Measurements from ENCODE around the gene MYO10.
"Not testable (repeated sequence)": the region's sequence is repeated elsewhere in the genome, so short reads cannot be mapped to it uniquely, and the experiment has no call there.

Gene MYO10

GRCh38 chr5:16759147-16759773 is 176.8 kb downstream of the MYO10 start:
- DNase-seq (ENCODE audit: low read depth, low spot score) = no peak
- H3K27ac ChIP-seq = no peak overlapping the region

GRCh38 chr5:16757989-16758501 is 178.0 kb downstream of the MYO10 start:
- DNase-seq (ENCODE audit: low read depth, low spot score) = no peak
- no peak overlapping the region for H3K27ac ChIP-seq

GRCh38 chr5:16757577-16757976 is 178.5 kb downstream of the MYO10 start:
- H3K27ac ChIP-seq; DNase-seq (ENCODE audit: low read depth, low spot score): not testable (repeated sequence)

- H3K27ac ChIP-seq = no peak overlapping the region
- no peak for DNase-seq (ENCODE audit: low read depth, low spot score)
Measured at GRCh38 chr5:16757146-16757545, 178.9 kb downstream of the MYO10 start.

- no peak for DNase-seq (ENCODE audit: low read depth, low spot score)
- no peak overlapping the region for H3K27ac ChIP-seq
Measured at GRCh38 chr5:16756692-16757091, 179.4 kb downstream of the MYO10 start.

- DNase-seq (ENCODE audit: low read depth, low spot score) = no peak
- H3K27ac ChIP-seq = no peak overlapping the region
Measured at GRCh38 chr5:16755641-16756040, 180.4 kb downstream of the MYO10 start.

- H3K27ac ChIP-seq = no peak overlapping the region
- DNase-seq (ENCODE audit: low read depth, low spot score) = no peak
Measured at GRCh38 chr5:16754601-16755000, 181.5 kb downstream of the MYO10 start.

GRCh38 chr5:16754086-16754485 is 182.0 kb downstream of the MYO10 start:
- H3K27ac ChIP-seq = no peak overlapping the region
- DNase-seq (ENCODE audit: low read depth, low spot score) = no peak

- DNase-seq (ENCODE audit: low read depth, low spot score) = no peak
- H3K27ac ChIP-seq = no peak overlapping the region
Measured at GRCh38 chr5:16750445-16750844, 185.6 kb downstream of the MYO10 start.

- DNase-seq (ENCODE audit: low read depth, low spot score) = no peak
- no peak overlapping the region for H3K27ac ChIP-seq
Measured at GRCh38 chr5:16749626-16750025, 186.5 kb downstream of the MYO10 start.

- DNase-seq (ENCODE audit: low read depth, low spot score) = no peak
- no peak overlapping the region for H3K27ac ChIP-seq
Measured at GRCh38 chr5:16744164-16744880, 191.8 kb downstream of the MYO10 start.

- no peak overlapping the region for H3K27ac ChIP-seq
- DNase-seq (ENCODE audit: low read depth, low spot score) = no peak
Measured at GRCh38 chr5:16742938-16743337, 193.2 kb downstream of the MYO10 start.

GRCh38 chr5:16740811-16741392 is 195.2 kb downstream of the MYO10 start:
- DNase-seq (ENCODE audit: low read depth, low spot score) = peak; percentile 48
- H3K27ac ChIP-seq = peak overlapping the region; percentile 38

GRCh38 chr5:16740066-16740810 is 195.8 kb downstream of the MYO10 start:
- peak overlapping the region; percentile 38 for H3K27ac ChIP-seq
- DNase-seq (ENCODE audit: low read depth, low spot score) = no peak

- peak overlapping the region; percentile 99 for H3K27ac ChIP-seq
- DNase-seq (ENCODE audit: low read depth, low spot score) = not testable (repeated sequence)
Measured at GRCh38 chr5:16738393-16738792, 197.7 kb downstream of the MYO10 start.

- no peak for DNase-seq (ENCODE audit: low read depth, low spot score)
- H3K27ac ChIP-seq = peak overlapping the region; percentile 99
Measured at GRCh38 chr5:16737620-16738364, 198.3 kb downstream of the MYO10 start.

- DNase-seq (ENCODE audit: low read depth, low spot score) = no peak
- peak overlapping the region; percentile 99 for H3K27ac ChIP-seq
Measured at GRCh38 chr5:16737209-16737608, 198.9 kb downstream of the MYO10 start.

GRCh38 chr5:16736158-16736995 is 199.7 kb downstream of the MYO10 start:
- H3K27ac ChIP-seq = peak overlapping the region; percentile 99
- peak; percentile 79 for DNase-seq (ENCODE audit: low read depth, low spot score)
